Stimulated activated CD4-positive, alpha-beta T cell treated with anti-CD3 and anti-CD28 coated beads, TNF-alpha, amount 100 ng/mL, for 1 hour (primary cell): Measurements from ENCODE around the gene HDX.
"Not testable (repeated sequence)": the region's sequence is repeated elsewhere in the genome, so short reads cannot be mapped to it uniquely, and the experiment has no call there.

Experiments
- DNase-seq, 3 donors: peaks; one replicate each; pipeline ENCODE4 v3.0.0-alpha.2; 2020; ENCODE audit warnings: low read depth in 3 of 3, low spot score in 1 of 3

The HDX gene

DNA sequence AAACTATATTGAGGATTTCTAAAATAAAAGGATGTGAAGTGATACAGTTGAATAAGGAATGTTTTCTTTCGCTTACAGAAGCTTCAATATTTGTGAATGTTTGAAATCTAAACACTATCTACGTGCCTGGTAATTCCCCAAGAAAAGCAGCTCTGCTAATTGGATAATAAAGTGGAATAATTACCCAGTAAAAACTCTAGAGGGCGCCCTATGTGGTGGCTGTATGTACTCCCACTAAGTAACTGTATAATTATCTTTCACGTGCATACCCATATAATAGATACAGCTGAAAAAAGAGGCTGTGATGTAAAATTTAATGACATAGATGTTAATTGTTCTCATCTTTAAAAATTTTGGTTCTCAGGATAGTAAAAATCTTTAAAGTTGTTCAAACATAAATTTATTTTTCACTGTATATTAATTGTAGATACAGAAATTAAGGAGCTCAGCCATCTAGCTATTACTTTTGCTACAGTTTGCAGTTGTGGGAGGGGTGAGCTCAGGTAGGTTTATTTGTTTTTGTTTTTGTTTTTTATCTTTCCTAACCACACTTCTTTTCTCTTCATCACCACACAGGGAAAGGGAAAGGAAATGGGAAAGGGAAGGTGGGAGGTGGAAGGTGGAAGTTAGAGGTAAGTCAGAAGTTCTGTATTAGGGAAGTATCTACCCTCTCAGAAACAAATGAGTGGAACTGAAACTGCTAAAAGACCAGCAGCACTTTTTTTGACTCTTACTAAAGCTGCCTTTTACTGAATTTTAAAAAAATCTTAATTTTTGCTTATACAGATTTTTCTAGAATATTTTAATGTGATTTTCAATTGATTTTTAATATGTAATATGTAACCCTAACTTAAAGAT lies 162.5 kb downstream of the HDX start:
- DNase-seq = no peak

DNA sequence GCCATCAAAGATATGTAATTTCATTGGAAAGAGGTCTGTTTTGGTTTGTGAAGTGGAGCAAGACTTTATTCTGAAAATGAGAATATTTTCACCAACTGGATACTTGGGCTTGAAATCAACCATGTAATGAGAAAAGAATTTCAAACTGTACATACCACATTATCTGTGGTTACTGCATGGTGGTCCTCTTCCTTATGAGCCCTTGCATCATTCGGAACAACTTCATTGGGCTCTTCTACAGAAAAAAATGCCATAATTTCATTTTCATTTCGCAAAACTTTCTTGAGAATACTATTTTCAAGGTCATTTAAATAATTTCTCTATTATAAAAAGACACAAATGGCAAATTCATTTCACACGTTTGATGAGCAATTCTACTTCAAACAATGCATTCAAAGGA lies 165.6 kb downstream of the HDX start:
- DNase-seq = no peak

DNA sequence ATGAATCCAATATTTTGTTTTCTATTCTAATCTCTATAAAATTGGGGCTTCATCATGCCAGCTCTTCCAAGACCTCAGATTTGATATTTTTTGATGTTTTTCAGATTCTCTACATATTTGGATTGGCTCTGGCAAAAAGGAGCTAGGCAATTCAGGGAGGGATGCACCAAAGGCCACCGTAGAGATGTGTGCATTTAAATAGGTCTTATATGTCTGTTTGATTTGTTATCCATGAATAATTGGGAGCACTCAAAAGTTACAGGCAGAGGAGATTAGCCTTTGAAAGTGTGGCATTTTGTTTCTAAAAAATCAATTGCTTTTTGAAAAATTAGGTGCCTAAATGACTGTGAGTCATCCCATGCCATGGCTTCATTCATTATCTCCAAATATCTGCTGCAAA lies 167.1 kb downstream of the HDX start:
- no peak for DNase-seq

DNA sequence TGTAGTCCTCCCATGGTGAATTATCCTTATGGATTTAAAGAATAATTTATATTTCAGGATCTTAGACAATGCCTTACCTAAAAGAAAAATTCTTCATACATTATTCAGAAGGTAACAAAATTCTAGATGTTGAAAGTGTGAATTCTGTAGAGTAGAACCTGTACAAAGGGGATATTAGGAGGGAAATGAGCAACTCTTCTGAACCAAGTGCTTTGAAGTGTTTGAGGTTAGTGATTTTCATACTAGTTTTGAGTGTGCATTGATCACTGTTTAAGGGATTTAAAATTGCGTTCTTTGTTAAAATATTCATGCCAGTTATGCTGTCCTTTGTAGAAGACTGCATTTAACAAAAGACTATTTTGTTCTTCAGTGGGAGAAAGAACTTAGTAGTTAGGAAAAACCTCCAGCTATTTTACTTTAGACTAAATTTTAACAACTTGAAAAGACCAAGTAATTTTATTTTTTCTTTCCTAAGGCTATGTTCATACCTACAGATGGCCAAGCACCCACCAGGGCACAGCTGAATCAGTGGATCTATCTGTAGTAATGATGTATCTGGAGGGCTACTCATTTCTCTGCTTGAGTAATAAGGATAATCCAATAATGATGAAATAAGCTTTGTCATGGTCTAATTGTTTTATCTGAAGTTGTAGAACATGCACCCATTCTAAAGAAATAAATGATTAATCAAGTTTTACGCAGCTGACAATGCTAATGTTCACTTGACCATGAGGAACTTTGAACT lies 180.0 kb downstream of the HDX start:
- DNase-seq = no peak

DNA sequence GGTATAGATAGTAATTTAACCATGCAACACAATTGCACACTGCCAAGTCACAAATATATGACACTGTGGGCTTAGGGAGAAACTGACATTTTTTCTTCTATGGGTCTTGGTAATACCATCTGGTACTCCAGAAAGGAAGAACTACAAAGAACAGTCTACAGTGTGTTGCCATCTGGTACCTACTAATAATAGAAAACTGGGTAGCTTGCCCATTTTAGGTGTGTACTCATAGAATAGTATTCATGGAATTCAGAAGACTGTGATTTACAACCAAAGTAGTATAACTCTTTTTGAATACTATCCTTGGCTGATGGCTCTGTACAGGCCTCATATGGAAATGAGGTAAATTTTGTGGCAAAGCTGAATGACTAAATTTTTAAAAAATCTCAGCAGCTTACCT lies 181.6 kb downstream of the HDX start:
- no peak for DNase-seq

DNA sequence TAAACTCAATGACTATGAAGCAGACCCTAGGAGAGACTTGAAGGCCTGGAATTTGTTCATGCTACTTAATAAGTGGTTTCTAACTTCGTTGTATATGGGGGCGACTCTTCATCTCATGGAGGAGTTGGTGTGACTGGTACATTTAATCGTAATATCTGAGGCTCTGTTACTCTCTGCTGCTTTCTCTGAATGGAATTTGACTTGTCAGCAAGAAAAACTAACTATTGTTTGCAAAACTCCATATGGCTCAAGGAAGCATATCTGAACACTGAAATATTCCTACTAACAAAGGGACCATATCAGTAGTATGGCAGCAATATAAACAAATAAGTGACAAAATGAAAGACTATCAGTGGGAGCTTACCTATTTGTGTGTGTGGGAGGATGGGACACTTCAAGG lies 182.2 kb downstream of the HDX start:
- DNase-seq = no peak

- no peak for DNase-seq
These were observed 183.6 kb downstream of the HDX start for GRCh38 chrX:84318661-84319060.

DNA sequence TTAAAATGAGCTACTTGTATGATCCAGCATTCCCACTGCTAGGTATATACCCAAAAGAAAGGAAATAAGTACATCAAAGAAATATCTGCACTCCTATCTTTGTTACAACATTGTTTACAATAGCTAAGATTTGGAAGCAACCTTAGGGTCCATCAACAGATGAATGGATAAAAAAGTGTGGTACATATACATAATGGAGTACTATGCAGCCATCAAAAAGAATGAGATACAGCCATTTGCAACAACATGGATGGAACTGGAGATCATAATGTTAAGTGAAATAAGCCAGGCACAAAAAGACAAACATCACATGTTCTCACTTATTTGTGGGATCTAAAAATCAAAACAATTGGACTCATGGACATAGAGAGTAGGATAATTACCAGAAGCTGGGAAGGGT lies 186.3 kb downstream of the HDX start:
- not testable (repeated sequence) for DNase-seq
